GM18508 (cell line): ENCODE results near the gene SMAP2.
"Not testable (repeated sequence)": the region's sequence is repeated elsewhere in the genome, so short reads cannot be mapped to it uniquely, and the experiment has no call there.

Experiments
- ATAC-seq: cut with Tn5 transposase; IDR thresholded peaks from one replicate; pipeline ENCODE4 v1.9.1; 2021; ENCODE audit warnings: moderate number of reproducible peaks; ENCODE audit not compliant: insufficient read depth, unreplicated experiment

SMAP2 gene

GRCh38 chr1:40371707-40372258 lies 1.7 kb upstream of the SMAP2 start:
- no peak for ATAC-seq

DNA sequence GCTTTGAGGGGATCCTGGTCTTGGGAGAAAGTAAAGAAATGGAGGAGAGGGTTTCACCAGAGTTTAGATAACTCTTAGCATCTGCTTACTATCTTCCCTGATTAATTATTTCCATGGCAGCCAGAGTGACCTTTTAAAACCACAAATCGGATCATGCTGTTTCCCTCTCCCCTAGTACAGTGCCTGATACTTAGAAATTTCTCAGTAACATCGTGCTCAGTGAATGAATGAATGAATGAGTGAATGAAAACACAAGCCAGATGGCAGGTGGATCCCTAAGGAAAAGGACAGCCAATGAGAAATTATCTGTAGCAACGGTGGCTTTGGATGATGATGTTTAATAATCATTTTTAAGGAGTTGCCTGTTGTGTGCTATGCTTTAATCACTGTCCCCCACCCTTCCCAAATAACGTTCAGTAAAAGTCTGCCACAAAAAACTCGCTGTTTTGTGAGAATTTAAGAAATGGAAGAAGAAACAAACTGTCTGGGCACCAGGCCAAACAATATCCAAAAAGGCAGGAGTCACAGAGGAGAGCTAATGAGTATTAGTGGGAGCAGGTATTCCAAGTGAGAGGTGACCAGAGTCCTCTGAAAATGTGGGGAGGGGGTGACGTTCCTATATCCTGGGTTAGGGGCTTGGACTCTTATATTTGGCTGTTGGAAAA lies 737 bp upstream of the SMAP2 start:
- no peak for ATAC-seq

DNA sequence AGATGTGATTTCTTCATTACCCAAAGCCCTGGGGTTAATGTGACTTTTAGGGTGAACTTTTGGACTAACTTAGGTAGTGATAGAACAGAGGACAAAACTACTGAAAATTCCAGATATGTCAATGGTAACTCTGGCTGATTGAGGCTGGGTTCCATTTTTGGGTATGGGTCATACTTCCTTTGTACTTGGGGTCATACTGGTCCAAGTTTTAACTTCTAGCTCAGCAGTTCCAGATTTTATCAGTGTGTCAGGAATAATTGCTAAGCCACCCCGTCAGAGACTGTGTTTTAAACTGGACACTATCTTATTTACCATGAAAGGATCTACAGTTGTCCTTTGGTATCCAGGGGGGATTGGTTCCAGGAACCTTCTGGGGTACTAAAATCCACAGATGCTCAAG lies 4.0 kb downstream of the SMAP2 start:
- ATAC-seq, result no peak

- no peak for ATAC-seq
These were observed 6.4 kb downstream of the SMAP2 start for GRCh38 chr1:40379785-40380452.

DNA sequence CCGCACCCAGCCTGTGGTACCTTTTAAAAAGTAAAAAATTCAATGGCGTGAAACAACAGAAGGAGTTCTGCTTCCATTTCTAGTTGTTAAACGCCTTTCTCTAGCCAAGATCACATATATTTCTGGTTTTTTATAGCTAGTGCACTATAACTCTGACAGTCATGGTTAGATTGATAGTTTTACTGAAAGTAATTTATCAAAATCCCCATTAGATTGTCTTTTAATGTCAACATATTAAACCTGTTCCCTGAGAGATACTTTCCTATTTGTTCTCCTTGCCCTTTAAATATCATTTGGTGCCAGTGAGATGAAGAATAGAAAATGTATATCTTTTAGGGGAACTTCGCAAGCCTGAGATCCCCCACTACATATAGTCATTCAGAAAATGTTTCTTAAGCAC lies 7.3 kb downstream of the SMAP2 start:
- no peak for ATAC-seq

DNA sequence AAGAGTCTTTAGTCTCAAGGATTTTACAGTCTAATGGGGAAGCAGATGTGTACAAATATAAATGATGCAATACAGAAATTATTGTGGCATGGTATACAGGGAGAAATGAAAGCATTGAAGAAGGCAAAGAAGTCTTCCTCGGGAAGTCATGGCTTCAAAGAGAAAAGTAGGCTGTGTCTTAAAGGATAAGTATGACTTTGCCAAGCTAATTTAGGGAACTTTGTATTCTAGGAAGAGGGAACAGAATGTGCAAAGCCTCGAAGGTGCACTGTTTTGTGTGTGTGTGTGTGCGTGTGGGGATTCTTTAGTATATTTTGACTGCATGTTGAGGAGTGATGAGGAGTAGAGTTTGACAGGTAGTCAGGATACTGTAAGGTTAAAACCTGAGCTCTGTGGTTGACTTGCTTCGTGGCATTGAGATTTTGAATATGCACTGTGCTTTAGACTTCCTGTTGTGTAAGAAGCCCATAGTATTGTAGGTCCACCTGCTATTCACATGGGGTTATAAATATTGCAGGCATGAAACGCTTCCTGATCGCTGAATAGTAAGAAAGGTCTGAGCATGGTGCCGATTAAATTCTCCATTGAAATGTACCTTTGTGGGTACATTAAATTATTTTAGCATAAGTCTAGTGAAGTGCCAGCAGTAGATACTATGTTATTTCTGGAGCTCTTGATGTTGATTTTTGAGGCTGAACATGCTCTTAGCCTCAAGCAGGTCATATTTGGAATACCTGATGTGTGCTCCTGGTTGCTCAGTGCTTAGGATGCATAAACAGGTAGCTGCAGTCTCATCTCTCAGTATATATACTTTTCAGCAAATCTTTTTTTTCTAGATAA lies 8.0 kb downstream of the SMAP2 start:
- no peak for ATAC-seq

- no peak for ATAC-seq
These were observed 8.6 kb downstream of the SMAP2 start for GRCh38 chr1:40382108-40382460.

DNA sequence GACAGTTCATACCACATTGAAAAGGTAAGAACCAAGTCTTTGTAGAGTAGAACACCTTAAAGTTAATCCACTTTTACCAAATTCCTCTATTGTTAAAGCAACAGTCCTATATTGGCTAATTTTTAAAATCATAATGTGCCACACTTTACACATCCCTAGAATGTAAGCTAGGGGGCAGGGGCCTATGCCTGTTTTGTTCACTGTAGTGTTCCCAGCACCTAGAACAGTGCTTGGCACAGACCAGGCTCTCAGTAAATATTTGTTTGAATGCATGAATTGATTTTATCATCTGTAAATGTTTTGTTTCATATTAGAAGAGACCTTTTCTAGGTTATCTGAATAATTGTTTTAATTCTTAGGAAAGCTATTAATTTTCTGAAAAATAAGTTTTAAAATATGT lies 9.1 kb downstream of the SMAP2 start:
- ATAC-seq, result no peak

GRCh38 chr1:40383095-40383487 lies 9.6 kb downstream of the SMAP2 start:
- ATAC-seq, result no peak

DNA sequence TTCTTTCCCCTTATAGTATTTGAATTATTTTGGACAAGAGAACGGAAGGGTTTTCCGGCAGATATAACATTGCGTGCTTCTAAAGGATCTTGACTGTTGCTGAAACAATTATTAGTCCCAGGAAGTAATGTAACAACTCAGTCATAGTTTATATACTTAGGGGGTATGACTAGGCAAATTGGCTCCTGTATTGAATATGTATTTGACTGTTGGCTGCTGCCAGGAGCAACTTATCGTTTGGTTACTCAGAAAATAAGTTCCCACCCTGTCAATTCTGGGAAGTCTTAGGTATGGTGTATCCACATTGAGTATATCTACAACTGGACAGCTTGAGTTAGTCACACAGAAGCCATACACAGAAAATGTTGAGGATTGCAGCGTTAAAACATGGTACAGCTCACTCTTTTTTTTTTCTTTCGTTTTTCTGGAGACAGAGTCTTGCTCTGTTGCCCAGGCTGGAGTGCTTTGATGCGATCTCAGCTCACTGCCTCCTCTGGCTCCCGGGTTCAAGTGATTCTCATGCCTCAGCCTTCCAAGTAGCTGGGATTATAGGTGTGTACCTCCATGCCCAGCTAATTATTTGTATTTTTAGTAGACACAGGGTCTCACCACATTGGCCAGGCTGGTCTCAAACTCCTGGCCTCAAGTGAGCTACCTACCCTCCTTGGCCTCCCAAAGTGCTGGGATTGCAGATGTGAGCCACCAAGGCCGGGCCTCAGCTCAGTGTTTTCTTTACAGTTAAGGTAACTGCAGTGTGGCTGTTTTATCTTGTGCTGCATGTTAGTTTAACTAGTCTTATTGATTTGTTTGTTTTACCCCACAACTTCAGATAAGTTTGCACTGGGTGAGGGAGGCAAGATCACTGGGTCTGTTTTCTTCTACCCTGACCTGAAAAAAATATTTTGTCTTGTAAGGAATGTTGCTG lies 10.2 kb downstream of the SMAP2 start:
- ATAC-seq, result no peak

DNA sequence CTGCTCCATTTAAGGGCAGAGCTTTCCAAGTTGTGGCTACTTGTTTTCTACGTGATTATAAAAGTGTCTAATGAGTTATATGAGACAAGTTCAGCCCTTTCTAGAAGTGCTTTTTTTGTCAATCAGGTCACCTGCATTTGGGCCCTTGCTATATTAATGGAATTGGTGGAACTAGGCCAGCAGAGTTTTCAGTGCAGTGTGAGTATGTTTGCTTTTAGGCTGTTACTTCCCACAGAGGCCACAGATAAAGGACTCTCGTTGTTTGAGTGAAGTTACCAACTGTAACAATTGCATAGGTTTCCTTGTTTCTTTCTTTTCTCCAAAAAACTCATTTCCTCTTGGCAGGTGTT lies 10.9 kb downstream of the SMAP2 start:
- ATAC-seq, result no peak

DNA sequence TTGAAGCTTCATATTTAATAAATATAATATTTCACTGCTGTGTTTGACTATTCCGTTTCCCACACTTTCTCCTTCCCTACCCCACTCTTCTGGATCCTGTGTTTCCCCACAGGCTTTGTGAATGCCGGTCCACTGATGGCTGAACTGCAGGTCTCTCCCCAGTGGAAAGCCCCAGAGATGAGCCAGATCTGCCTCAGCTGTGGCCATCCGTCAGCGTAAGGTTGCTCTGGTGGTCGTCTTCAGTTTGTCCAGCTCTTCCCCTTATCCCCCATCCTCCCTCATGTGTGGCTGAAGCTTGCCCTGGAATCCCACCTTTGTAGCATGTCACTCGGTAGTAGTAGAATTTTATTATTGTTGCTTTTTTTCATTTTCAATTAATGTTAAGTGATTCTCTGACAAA lies 11.4 kb downstream of the SMAP2 start:
- no peak for ATAC-seq

- peak; percentile 50 for ATAC-seq
These were observed 12.2 kb downstream of the SMAP2 start for GRCh38 chr1:40385437-40386358.

- no peak for ATAC-seq
These were observed 12.8 kb downstream of the SMAP2 start for GRCh38 chr1:40386359-40386723.

GRCh38 chr1:40386796-40387195 lies 13.3 kb downstream of the SMAP2 start:
- no peak for ATAC-seq

DNA sequence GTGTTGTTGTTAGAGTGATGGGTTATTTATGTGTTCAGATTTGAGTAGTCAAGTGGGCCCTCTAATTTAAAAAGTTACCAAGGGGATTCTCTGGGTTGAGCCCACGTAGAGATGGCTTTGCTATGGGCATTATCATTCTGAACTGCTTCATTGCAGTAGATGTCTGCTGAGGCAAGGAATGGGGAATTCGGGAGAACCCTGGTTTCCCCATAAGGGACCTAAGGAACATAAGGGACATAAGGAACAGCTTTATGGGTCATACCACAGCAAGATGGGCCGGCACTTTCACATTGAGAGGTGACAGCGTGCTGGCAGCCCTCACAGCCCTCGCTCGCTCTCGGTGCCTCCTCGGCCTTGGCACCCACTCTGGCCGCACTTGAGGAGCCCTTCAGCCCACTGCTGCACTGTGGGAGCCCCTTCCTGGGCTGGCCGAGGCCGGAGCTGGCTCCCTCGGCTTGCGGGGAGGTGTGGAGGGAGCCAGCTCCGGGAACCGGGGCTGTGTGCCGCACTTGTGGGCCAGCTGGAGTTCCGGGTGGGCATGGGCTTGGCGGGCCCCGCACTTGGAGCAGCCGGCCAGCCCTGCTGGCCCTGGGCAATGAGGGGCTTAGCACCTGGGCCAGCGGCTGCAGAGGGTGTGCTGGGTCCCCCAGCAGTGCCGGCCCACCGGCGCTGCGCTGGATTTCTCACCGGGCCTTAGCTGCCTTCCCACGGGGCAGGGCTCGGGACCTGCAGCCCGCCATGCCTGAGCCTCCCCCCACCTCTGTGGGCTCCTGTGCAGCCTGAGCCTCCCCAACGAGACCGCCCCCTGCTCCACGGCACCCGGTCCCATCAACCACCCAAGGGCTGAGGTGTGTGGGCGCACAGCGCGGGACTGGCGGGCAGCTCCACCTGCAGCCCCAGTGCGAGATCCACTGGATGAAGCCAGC lies 14.1 kb downstream of the SMAP2 start:
- ATAC-seq, result not testable (repeated sequence)

DNA sequence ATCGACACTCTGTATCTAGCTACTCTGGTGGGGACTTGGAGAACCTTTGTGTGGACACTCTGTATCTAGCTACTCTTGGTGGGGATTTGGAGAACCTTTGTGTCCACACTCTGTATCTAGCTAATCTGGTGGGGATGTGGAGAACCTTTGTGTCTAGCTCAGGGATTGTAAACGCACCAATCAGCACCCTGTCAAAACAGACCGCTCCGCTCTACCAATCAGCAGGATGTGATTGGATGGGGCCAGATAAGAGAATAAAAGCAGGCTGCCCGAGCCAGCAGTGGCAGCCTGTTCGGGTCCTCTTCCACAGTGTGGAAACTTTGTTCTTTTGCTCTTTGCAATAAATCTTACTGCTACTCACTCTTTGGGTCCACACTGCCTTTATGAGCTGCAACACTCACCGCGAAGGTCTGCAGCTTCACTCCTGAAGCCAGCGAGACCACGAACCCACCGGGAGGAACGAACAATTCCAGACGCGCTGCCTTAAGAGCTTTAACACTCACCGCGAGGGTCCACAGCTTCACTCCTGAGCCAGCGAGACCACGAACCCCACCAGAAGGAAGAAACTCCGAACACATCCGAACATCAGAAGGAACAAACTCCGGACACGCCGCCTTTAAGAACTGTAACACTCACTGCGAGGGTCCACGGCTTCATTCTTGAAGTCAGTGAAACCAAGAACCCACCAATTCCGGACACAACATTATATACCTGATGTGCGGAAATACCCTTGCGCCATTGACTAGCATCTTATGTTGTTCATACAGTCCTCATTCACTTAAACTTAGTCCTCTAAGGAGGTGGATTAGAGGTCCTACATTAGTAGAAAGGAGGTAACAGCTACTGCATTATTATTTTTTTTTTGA lies 15.2 kb downstream of the SMAP2 start:
- ATAC-seq, result not testable (repeated sequence)
